SKM-1 (cell line): ENCODE measurements around the gene PCSK6.

Source experiments
- DNase-seq: peaks from one replicate; lab custom pipeline; 2025; ENCODE audit not compliant: unreplicated experiment; lab: John Stamatoyannopoulos, UW

Gene PCSK6

DNA sequence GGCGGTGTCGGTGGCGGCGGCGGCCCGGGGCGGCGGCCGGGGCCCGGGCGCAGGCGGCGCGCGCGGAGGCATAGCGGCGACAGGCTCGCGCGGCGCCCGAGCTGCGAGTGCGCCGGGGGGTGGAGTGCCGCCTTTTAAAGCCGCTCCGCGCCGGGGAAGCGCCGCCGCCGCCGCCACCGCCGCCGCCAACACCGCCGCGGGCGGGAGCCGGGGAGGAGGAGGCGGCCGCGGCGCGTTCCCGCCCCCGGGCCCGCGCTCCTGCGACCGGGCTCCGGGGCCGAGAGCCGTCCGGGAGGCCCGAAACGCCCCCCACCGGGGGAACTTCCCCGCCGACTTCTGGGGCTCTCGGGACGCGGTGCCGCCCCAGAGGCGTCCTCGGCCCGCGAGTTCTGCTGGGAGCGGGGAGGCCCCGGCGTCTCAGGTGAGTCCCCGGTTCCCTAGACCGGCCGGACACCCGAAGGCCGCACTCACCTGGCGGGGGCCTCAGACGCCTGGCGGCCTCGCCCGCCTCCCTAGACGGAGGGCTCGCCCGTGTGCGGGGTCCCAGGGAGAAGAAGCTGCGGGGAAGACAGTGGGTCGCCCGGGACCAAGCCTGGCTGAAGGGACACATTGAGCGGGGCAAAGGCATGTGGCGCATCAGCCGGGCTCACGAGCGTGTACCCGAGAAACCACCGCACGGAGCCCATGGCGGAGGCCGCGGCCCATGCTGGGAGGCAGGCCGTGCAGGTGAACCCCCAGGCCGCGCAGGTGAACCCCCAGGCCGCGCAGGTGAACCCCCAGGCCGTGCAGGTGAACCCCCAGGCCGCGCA lies at the start of gene PCSK6:
Gene PCSK6 (minus strand): TSS at position 109 of the 809 bp plus-strand sequence. CDS start 37 bp downstream, at position 72.
- DNase-seq: no peak

DNA sequence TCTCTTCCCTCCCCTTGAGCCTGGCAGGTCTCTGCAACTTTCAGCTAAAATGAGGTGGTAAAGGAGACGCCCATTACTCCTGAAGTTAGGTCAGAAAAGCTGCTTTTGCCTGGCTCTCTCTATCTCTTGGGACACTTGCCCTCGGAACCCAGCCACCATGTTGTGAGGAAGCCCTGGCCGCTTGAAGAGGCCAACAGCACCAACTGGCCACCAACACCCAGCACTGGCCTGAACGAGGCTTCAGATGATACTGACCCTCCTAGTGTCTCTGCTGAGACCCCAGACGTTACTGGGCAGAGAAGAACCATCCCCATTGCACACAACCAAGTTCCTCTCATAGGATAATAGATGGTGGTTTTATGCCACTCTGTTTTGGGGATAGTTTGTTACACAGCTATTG lies 49.5 kb upstream of the PCSK6 start:
- DNase-seq: no peak

DNA sequence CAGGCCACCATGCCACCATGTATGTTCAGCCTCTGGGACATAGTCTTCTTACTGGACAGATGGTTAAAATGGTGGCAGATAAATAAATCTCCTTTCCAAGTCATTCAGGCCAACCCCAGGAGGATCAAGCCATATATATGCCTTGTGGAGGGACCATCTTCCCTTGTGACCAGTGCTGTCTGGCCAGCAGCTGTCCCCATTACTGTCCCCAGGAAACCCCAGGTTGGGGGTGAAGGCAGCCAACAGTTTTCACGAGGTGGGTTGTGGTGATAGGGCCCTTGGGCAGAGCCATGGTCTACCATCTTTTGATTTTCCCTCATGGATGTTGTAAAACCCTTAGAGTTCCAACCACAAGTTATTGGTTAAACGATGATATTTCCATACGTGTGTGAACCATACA lies 48.7 kb upstream of the PCSK6 start:
- DNase-seq: no peak

DNA sequence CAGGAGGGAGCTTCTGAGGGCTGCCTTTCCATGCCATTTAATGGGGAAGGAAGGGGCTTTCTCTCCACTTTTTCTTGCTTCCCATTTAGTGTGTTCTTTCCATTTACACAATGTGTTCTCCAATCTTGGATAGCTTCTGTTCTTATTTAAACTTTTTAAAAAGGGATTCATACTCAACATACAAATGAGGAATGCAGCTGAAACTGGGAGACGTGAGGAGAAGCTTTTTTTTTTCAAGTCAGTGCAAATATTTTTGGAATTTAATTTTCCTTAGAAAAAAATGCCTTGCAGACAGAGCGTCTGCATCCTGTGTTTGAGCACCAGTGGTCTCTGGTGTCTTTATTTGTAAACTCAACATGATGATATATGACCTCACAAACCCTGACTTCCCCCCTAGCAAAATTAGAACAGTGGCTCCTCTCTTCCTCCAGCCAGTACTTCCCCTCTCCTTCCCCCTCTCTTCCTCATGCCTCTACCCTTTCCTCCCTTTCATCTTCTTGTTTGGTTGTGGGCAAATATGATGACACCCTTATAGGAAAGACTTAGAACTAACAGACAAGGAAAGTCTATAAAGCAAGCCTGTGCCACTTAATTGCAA lies 48.1 kb upstream of the PCSK6 start:
- peak; percentile 59 for DNase-seq

DNA sequence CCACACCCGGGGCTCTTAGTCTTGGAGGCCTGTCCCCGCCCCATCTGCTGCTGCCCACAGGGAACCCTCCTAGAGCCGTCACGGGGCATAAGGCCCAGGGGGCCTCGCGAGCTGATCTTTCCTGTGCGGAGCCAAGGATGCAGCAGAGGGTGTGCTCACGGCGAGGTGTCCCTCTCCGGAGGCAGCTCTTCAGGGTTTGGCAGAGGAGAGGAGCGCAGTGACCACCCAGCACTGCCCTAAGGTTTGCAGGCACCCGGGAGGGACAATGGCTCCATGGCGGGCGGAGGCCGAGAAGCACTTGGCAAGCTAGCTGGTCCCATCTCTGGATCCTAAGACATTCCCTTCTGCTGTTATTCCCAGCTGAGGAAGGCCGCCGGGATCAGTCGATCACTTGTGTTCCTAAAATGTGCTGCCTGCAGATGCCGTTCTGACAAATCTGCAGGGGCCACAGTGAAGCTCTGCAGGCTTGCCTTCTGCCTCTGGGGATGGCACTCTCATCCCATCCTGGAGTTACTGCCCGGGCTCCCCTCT lies 47.4 kb upstream of the PCSK6 start:
- DNase-seq: no peak

DNA sequence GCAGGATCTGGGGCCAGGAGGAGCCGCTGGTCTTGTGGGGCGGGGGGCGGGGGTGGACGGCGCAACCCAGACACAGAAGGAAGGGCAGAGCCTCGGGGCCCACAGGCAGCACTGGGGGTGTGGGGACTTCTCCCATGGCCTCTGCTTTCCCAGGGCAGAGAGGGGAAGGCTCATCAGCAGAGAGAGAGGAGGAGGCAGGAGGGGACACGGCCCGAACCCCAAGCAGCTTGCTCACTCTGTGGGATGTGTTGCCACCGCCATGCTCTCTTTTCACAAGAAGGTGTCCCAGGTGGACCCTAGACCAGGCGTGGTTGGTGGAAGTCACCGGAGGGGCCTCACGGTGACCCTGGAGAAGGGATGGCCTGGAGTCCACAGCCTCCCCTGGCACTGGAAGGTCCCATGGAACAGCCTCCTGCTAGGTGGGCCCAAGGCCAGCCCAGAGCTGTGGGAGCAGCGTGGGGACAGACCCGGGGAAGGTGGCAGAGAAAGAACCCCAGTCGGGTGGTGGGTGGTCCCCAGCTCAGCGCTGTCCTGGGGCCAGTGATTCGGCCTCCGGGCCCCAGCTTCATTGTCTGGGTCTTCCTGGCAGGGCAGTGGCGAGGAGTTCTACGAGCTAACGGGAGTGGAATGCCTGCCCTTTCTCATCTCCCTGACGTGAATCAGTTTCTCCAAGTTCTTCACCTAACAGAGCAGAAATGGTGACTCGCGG lies 46.8 kb upstream of the PCSK6 start:
- no peak for DNase-seq

DNA sequence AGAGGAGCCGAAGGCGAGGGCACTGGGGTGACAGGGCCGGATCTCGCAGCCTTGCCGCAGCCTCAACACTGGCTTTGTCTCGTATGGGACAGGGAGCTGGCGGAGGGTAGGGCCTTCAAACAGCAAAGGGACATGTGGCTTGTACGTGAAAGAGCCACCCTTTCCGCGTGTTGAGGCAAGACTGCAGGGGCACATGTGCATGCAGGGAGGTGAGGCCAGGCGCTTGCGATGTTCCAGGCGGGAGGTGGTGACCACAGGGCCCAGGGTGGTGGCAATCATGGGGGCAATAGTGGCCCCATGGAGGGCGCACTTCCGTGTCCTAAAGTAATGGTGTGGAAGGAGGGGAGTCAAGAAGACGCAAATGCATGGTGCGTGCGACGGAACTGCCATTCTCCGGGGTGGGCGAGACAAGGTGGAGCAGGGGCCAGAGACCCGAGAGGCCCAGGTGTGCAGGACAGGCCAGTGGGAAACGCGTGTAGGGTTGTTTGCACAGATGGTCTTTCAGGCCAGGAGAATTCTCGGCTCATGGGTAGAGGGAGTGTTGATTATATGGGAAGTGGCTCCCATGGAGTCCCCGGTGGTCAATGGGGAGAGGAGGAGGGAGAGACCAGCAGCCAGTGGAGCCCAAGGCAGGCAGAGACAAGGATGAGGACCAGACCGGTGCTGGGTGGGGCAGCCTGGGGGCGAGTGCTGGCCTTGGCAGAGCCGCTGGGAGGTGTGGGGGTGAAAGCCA lies 45.8 kb upstream of the PCSK6 start:
- DNase-seq: no peak

DNA sequence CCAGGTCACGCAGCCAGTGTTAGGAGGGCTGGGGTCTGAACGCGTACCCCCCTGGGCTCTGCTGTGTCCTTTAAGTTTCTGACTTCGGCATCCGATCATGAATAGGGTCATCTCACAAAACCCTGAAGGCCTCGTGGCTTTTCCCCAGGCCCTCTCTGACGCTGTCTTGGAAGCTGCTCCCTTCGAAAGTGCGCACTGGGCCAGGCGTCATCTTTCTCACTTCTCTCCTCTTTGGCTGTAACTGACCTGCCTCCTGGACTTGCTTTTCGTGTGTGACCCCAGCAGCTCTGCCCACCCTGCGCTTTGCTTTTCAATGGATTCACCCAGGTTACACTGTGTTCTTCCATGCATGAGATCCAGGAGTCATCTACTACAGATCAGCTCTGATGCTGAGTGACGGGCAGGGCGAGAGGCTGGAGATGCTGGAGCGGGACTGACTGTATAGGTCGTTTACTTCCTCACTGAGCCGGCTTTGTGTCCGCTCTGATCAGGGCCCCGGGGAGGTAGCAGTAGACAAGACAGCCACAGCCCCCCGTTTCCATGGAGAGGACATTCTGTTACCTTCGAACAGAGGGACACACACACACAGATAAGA lies 45.0 kb upstream of the PCSK6 start:
- no peak for DNase-seq

DNA sequence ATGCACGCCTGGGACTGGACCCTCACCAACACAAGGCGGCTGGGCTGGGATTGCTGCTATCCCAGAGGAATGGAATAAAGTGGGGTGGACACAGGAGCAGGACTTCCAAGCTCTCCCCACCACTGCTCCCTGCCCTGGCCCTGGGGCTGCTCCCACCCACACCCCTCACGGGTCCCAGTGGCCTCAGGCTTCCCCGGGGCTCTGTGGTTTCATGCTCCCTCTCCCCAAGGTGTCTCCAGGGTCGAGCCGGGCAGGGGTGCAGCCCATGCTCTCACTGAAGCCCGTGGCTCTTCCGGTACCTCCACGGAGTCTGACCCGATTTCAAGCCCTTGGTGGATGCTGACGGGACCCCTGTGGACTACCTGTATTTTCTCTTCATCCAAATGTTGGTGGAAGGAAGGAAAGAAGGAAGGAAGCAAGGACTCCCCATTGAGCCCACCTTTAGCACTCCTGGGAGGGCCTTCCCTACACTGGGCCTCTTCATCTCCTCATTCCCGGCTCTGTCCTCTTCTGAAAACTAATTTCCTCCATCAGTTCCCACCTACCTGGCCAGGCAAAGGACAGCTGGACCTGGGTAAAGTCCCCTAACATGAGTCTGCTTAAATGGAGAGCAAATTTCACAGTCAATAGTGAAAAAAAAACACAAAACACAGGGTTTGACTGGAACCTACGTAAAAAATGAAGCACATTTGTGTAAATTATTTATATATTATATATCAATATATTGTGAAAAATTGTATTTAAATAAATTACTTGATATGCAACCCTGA lies 44.0 kb upstream of the PCSK6 start:
- no peak for DNase-seq

DNA sequence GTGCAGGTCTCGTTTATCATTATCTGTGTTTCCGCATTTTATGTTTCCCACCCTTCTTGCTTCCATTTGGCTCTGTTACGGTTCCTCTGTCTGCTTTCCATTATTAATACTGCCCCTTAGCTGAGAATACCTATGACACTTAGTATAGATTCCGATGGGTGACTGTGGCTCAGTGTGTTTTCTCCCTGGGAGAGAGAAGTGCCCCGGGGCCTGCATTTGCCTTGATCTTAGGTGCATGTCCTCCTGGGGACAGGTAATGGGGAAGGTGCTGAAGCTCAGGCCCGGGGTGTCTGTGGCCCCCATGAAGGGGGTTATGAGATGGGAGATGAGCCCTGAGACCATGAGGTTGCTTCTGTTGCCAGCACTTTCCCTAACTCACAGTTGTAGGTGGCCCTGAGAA lies 43.4 kb upstream of the PCSK6 start:
- DNase-seq: no peak

DNA sequence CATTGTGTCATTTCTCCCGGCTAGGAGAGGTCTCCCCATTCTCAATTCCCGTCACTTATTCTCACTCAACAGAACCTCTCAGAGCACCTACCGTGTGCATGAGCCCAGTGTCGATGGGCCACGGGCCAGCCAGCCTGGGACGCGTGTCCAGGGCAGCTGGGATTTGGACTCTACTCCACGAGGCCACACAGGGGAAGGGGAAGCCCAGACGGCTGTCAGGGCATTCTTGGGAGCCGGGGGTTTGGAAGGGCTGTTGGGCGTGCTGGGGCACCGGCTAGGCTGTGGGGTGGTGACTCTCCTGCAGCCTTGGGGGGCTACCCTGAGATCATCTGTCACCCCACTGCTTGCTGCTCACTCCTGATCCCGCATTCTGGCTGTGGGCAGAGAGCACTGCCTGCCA lies 41.7 kb upstream of the PCSK6 start:
- DNase-seq: no peak

DNA sequence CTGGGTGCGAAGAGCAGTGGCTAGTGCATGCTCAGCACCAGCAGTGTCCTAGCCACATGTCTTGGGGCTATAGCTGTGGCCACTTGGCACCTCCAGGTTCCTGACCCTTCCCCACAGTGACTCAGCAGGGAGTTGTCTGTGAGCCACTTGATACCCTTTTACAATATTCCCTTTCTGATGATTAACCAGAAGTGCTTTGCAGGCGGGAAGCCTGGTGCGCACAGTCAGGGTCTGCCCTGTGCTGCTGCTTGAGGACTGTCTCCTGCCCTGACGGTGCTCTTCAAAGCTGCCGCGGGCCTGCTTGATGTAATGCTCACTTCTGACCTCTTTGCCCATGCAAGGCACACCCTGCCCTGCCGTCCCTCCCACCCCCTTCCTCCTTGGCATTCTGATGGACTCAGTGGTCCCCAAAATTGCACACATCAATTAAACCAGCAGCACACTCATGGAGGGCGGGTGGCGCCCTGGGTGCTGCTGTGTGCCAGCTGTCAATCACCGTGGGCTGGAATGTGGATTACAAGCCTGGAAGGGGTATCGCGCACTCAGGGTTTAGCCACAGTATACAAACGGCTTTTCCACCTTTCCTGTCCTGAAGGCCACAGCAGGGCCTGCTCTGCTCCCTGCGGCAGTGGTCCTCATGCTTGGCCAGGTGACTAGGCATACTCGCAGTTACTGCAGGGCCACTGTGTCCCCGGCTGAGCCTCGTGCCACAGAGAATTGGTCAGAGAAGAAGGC lies 40.9 kb upstream of the PCSK6 start:
- no peak for DNase-seq

DNA sequence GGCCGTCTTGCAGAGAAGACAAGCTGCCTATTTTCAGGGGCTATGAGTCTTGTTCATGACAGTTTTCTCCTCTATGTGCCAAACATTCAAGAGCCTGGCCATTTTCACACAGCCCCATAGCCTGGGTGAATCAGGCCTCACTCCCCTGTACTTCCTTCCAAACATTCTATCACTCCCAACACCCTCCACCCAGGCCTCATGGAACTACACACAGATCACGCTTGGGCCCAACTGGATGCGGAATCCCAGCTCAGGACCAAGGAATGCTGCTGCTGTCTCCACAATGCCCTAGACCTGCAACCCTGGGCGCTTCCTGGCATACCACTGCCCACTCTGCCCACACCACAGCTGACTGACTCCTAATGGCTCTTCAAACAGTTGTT lies 39.4 kb upstream of the PCSK6 start:
- no peak for DNase-seq

DNA sequence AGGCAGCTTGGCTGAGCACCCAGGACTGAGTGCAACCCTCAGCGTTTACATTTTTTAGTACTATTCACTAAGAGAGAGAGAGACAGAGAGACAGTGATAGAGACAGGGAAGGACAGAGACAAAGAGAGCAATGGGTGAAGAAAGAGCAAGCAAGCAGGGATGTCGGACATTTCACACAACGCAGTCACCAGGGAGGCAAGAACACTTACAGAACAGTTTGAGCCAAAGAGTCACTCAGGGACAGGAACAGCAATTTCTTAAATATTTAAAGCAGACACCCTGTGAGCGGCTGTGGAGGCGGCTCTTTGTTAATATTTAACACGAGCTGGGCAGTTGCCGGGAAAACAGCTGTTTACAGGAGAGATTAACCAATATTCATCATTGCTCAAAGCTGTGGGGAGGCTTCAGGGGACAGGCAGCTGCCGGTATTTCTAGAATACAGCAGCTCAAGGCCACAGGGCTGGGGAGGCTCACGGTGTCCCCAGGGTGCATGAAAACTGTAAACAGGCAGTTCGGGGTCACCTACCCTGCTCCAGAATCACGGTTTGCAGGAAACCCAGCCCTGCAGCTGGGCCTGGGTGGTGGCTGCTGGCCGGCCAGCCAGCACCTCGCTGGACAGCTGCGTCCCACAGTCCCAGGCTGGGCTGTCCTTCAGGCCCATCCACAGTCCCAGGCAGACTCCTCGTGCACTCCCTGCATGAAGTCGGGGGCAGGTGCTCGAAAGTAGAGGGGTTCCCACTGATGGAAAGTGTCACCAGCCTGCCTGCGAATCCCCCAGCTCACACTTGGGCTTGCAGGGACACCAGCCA lies 38.8 kb upstream of the PCSK6 start:
- no peak for DNase-seq

DNA sequence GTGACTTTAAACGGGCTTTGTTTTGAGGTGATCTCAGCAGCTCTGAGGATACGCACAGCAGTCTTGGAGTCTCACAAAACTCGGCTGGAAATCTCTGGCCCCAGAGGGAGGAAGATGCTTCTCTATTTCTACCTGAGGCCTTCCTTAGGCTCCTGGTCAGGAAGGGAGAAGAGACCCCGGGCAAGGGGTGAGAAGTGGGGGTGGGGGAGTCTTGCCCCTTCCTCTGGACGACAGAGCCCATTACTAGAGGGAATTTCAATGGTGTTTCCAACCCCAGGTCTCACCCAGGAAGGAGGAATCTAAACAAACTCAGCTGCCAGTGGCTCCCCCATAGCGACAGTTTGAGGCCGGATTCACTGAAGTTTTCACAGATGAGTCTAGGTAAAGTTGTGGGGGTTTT lies 37.4 kb upstream of the PCSK6 start:
- DNase-seq: no peak

DNA sequence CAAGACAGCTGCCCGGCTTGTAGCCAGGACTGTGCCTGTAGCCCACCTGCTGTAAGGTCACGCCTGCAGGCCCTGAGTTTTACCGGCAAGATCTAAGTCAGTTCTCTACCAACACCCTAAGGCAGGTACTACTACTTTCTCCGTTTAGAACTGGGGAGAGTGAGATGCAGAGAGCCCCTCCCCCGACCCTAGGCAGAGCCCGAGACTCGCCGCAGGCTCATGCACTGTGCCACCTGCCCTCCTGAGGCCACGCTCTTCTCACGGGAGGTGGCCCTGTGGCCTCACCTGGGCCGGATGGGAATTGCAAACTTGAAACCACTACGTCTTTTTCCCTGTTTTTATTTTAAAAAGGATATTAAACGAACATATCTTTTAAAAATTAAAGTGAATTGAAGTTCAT lies 36.9 kb upstream of the PCSK6 start:
- DNase-seq: no peak

DNA sequence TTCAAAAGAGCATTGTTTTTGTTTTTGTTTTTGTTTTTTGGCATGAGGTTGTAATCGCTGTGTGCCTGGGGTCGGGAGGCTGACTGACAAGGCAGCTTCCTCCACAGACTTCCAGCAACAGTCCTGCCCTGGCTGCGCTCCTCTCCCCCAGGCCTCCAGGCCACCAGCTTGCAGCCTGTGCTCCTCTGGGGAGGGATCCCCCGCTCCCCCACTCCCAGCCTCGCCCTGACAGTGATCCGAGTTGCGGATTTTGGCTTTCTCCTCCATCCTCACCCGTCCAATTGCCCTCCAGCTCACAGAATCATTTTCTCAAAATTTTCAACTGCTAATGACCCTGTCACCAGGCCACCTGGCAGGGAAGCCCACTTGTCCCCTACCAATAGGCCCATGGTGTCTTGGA lies 36.5 kb upstream of the PCSK6 start:
- no peak for DNase-seq

DNA sequence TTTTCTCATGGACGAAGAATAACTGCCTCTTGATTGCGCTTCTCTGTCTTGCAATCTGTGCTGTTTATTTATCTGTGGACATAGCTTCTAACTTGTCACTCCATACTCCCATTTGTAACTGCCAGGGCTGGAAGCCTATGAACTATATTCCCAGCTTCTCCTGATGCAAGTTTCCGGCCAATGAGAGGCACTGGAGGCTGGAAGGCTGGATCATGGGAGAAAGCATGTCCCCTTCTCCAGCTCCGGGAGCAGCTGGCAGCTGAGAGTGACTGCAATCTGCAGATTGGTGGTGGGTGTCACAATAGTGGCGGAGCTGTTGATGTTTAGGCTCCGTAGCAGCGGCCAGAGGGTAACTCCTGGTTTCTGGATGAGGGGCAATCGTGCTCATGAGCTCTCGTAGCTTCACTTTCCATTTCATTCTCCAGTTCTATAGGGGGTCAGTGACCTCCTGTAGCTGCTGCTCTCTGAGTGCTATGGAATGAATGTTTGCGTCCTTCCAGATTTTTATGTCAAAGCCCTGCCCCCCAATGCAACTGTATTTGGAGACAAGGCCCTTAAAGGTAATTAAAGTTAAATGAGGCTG lies 35.7 kb upstream of the PCSK6 start:
- DNase-seq: no peak
